H54 (cell line): ENCODE results near the gene CBFA2T2.
"Not testable (repeated sequence)": the region's sequence is repeated elsewhere in the genome, so short reads cannot be mapped to it uniquely, and the experiment has no call there.

Source experiments
- DNase-seq: peaks from one replicate; pipeline ENCODE4 v3.0.0; 2011; ENCODE audit warnings: low spot score, mixed read lengths; ENCODE audit not compliant: insufficient read length
- FAIRE-seq: peaks from 3 replicates; lab custom pipeline; 2011; peaks lifted over from hg19 to GRCh38; lab: Jason Lieb, UNC
- POLR2A ChIP-seq: IDR thresholded peaks from 2 replicates; pipeline ENCODE4 v1.6.1; 2011; ENCODE audit warnings: low read depth, mild to moderate bottlenecking, low read length

The CBFA2T2 gene

GRCh38 chr20:33640287-33640686 lies 150.4 kb downstream of the CBFA2T2 start:
- no peak for FAIRE-seq
- no peak for TF ChIP-seq POLR2A
- no peak for DNase-seq

DNA sequence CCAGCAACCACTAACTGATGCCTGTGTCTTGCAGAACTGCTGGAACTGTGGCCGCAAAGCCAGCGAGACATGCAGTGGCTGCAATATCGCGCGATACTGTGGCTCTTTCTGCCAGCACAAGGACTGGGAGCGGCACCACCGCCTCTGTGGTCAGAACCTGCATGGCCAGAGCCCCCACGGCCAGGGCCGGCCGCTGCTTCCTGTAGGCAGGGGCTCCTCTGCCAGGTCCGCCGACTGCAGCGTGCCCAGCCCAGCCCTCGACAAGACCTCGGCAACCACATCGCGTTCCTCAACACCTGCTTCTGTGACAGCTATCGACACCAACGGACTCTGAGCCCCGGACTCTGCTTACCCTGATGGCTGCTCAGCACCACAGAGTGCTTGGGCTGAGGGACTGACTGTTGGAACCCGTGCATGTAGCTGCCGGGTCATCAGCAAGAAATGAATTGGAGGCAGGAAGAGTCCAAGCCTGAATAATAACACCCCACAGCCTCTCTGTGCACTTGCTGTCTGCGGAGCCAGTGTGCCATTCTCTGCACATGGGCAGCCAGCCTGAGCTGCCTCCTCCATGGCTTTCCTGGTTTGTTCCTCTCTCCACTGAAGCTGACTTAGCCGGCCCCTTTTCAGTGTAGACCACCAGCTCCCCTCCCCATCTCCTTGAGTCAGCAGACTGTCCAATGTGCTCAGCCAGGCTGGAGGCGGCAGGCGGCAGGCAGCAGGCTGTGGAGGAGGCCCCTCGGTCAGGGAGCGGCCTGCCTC lies 154.6 kb downstream of the CBFA2T2 start:
- no peak for TF ChIP-seq POLR2A
- FAIRE-seq (no peak), DNase-seq (no peak)

- DNase-seq (no peak), FAIRE-seq (no peak)
- TF ChIP-seq POLR2A = no peak
Observed at GRCh38 chr20:33645072-33645358, 155.1 kb downstream of the CBFA2T2 start.

- TF ChIP-seq POLR2A = no peak
- DNase-seq (no peak), FAIRE-seq (no peak)
Observed at GRCh38 chr20:33645396-33645795, 155.5 kb downstream of the CBFA2T2 start.

DNA sequence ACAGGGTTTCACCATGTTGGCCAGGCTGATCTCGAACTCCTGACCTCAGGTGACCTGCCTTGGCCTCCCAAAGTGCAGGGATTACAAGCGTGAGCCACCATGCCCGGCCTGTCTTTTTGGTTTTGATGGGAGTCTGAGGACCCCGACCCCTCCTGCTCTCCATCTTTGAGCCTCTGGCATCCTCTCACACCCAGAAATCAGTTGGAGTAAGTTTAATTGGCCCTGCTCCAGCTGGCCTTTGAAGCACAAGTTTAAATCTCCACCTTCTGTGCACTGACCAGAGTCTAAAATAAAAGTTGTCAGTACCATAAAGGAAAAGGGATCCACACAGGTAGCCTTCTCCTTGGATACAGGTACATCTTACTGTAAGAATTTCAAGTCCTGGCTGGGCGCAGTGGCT lies 156.3 kb downstream of the CBFA2T2 start:
- no peak for FAIRE-seq
- TF ChIP-seq POLR2A = no peak
- DNase-seq = no peak

DNA sequence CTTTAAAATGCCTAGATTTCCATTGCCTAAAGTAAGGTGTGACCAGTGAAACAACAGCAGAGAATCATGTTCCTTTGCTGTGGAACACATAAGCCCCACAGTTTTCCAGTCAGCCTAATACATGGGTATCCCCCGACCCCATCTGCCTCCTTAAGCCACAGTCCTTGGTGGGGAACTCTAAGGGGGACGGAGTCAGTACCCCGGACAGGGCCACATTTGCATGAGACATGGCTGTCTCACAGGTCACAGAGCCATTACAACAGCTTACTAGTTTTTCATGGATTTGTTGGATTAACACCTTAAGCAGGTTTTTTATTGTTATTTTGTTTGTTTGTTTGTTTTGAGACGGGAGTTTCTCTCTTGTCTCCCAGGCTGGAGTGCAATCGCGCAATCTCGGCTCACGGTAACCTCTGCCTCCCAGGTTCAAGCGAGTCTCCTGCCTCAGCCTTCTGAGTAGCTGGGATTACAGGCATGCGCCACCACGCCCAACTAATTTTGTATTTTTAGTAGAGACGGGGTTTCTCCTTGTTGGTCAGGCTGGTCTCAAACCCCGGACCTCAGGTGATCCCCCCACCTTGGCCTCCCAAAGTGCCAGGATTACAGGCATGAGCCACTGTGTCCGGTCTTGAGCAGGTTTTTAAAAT lies 157.2 kb downstream of the CBFA2T2 start:
- not testable (repeated sequence) for DNase-seq, FAIRE-seq

DNA sequence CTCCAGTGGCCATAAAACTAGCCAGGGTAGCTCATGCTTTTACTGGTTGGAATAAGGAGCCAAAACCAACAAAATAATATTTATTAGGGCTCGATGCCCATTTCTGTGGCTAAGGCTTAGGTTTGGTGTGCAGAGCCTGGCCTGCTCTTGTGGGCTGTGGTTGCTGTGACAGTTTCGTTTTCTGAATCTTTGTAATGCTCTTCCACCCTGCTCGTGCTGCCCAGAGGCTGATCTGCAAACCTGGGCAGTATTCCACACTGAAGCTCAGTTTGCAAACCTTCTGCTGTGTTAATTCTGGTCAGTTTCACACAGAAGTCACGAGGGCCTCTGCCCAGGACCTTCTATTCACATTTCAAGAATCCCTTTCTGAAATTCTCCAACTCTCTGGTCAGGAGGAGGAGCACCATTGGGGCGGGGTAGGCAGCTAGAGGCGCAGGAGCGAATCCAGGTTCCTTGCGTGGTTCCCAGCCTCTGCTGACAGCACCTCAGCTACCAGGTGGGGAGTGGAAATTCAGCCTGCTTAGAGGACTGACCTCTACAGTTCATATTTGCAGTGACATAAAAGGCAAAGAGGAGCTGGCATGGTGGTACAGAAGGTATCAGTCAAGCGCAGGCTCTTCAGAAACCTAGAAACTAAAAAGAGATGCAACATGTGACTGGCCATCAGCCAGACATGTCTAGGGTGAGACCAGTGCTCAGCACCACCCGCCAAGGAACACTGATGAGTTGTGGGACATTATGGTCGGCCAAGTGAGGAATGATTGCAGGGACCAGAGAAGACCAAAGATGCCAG lies 157.9 kb downstream of the CBFA2T2 start:
- FAIRE-seq = no peak
- no peak for TF ChIP-seq POLR2A
- DNase-seq = no peak

DNA sequence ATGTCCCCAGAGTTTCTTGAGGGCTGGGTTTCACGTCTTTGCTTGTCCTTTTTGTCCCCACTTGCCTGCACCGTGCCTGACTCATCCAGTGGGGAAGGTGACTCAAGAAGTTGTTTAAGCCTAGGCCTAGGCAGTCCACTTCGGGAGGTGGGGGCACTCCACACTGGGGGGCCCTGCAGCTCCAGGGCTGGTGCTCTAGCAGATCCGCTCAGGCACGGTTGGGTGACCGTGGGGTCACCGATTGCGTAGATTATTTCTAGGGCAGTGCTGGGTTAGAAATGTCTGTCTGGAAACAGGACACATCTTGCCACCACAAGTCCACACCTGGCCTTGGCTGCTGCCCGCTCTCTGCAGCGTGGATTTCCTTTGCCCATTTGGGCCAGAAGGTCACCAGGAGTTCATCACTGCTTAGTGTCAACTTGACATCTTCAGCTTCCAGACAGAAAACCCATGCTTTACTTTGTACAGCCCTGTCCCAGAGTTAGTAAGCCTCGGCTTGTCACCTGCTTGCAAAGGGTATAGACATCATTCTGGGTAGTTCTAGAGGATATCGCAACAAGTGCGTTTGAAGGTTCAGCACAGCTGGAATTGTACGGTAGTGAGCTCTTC lies 158.6 kb downstream of the CBFA2T2 start:
- DNase-seq (no peak), FAIRE-seq (no peak)
- peak; percentile 23; the same call in 1 of the 2 replicates for TF ChIP-seq POLR2A

DNA sequence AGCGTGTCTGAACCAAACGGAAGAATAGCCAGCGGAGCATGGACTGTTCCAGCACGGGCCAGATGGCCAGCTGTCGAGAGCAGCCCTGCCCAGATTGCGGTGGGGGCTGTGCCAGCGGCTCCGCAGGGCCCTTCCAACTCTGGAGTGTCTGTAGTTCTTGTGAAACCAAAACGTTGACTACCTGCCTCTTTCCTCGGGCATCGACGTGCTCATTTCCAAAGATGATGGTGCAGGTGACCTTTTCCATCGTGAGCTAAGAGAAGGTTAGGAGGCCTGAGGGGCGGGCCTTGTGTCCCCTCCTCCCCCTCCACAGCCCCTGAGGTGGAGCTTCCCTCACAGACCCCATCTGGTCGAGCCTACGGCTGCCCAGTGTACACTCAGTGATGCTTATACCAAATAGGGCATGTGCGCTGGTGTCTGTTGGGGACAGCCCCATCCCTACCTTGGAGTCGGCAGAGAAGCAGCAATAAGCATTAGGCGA lies 159.3 kb downstream of the CBFA2T2 start:
- DNase-seq (no peak), FAIRE-seq (no peak)
- 0 out of 2 replicates have a peak, but pooled peaks have one; percentile 9 for TF ChIP-seq POLR2A

DNA sequence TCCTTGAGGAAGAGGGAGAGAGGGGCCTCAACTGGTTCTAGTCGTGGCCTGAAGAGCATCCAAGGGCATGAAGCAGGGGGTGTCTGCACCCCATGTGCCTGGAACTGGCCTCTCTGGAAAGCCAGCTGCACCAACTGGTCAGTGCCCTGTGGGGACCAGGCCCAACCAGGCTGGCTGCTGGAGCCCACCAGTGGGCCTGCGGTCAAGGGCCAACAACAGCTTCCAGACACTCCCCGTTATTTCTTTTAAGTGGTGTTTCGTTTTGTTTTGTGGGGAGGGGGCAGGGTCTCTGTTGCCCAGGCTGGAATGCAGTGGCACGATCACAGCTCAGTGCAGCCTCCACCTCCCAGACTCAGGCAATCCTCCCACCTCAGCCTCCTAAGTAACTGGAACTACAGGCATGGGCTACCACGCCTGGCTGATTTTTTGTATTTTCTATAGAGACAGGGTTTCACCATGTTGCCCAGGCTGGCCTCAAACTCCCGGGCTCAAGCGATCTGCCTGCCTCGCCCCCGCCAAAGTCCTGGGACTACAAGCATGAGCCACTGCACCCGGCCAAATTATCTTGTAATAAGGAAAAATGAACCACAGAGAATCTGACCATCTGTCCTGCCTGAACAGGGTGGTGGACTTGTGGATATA lies 160.3 kb downstream of the CBFA2T2 start:
- no peak for TF ChIP-seq POLR2A
- DNase-seq (no peak), FAIRE-seq (no peak)

DNA sequence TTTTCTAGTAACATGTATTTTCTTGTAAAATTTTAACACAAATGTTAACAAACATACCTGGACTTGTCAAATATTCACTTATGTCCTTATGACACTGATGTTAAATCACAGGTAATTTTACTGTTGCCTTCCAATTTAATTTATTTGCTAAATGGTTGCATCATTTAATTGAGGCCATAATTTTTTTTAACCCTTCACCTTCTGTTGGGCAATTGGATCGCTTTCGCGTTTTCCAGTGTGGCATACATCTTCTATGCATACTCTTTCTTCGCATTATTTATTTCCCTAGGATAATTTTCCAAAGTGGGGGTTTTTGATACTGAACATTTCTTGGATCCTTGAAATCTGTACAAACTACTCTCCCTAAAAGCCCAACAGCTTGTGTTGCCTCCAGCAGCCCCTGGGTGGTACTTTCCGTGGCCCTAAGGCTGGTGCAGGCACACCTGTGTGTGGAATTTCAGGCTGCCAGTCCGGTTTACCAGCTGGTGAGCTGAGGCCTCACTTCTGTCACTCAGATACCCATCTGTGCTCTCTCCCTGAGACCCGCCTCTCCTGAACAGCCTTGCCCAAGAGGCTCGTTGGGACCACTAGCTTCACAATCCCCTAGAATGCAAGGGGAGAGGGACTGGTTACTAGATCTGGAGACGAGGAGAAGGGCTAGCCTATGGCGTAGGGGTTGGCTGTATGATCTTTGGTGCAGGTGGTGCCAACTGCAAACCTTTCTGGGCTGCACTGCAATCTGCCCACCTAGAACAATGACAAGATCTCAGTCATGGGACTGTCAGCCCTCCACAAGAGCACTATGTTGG lies 161.1 kb downstream of the CBFA2T2 start:
- DNase-seq = no peak
- no peak for FAIRE-seq

DNA sequence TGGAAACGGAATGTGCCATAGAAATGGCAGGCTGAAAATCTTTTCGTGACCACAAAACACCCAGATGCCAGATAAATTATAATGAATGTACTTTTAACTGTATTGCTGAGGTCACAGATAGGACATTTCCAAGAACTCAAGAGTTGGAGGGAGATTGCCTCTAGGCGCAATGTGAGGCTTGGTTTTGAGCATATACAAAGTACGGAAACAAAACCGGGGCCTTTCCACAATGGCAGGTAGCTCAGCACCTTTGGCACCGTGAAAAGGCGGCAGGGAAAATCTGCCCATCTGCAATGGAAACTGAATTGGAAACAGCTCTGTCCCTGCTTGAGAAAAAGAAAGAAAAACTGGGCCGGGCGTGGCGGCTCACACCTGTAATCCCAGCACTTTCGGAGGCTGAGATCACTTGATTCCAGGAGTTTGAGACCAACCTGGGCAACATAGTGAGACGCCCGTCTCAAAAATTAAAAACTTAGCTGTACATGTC lies 161.7 kb downstream of the CBFA2T2 start:
- FAIRE-seq (no peak), DNase-seq (no peak)
- no peak for TF ChIP-seq POLR2A

More for the DNA sequence above, 161.1 kb downstream of the CBFA2T2 start:
- no peak for TF ChIP-seq POLR2A

GRCh38 chr20:33653218-33653899 lies 163.5 kb downstream of the CBFA2T2 start:
- TF ChIP-seq POLR2A = no peak
- FAIRE-seq = no peak
- no peak for DNase-seq
